HUES6 (cell line): Measurements from ENCODE around the gene CENPB.
"Not testable (repeated sequence)": the region's sequence is repeated elsewhere in the genome, so short reads cannot be mapped to it uniquely, and the experiment has no call there.

ENCODE experiments used
- H3K27ac ChIP-seq: 2 replicates; pipeline ENCODE4 v1.7.0; 2013; ENCODE audit warnings: low read depth, mild to moderate bottlenecking, low read length, inconsistent platforms
- H3K27me3 ChIP-seq: 2 replicates; pipeline ENCODE4 v1.6.1; 2013; ENCODE audit warnings: low read length; ENCODE audit not compliant: control insufficient read depth, insufficient read depth
- H3K36me3 ChIP-seq: 2 replicates; pipeline ENCODE4 v1.6.1; 2013; ENCODE audit warnings: low read length; ENCODE audit not compliant: control insufficient read depth, insufficient read depth
- H3K4me1 ChIP-seq: 2 replicates; pipeline ENCODE4 v1.6.1; 2013; ENCODE audit warnings: low read length; ENCODE audit not compliant: control insufficient read depth, insufficient read depth
- H3K4me3 ChIP-seq: 2 replicates; pipeline ENCODE4 v1.5.1; 2013; ENCODE audit warnings: low read depth, low read length
- H3K9ac ChIP-seq: one replicate; pipeline ENCODE4 v1.6.1; 2013; ENCODE audit warnings: mild to moderate bottlenecking, low read length
- H3K9me3 ChIP-seq: 2 replicates; pipeline ENCODE4 v1.6.1; 2013; ENCODE audit warnings: low read depth, low read length; ENCODE audit not compliant: control insufficient read depth, insufficient read depth

The CENPB gene

GRCh38 chr20:3797592-3798372, 11.2 kb upstream of the CENPB start:
- peaks cover 20% of the 10 kb centered on the region for H3K36me3 ChIP-seq
- peaks cover 43% of the 10 kb centered on the region for H3K4me1 ChIP-seq
- peak overlapping the region; percentile 76 for H3K4me3 ChIP-seq
- no peaks in the 10 kb centered on the region for H3K9me3 ChIP-seq
- H3K27ac ChIP-seq, result no peak overlapping the region
- peak overlapping the region; percentile 85 for H3K9ac ChIP-seq
- no peaks in the 10 kb centered on the region for H3K27me3 ChIP-seq

- peaks cover 43% of the 10 kb centered on the region for H3K4me1 ChIP-seq
- H3K9me3 ChIP-seq, result no peaks in the 10 kb centered on the region
- H3K9ac ChIP-seq, result peak overlapping the region; percentile 85
- H3K27ac ChIP-seq, result no peak overlapping the region
- H3K4me3 ChIP-seq, result peak overlapping the region; percentile 76
- H3K36me3 ChIP-seq, result peaks cover 15% of the 10 kb centered on the region
- H3K27me3 ChIP-seq, result no peaks in the 10 kb centered on the region
These were observed 10.6 kb upstream of the CENPB start for GRCh38 chr20:3797226-3797545.

- no peaks in the 10 kb centered on the region for H3K27me3 ChIP-seq
- peaks cover 10% of the 10 kb centered on the region for H3K36me3 ChIP-seq
- H3K4me1 ChIP-seq, result peaks cover 43% of the 10 kb centered on the region
- peak overlapping the region; percentile 76 for H3K4me3 ChIP-seq
- H3K9me3 ChIP-seq, result no peaks in the 10 kb centered on the region
- H3K27ac ChIP-seq, result no peak overlapping the region
- peak overlapping the region; percentile 85 for H3K9ac ChIP-seq
These were observed 10.1 kb upstream of the CENPB start for GRCh38 chr20:3796477-3797225.

- Histone ChIP-seq H3K9ac (peak within 1 kb of the TSS; percentile 85), H3K4me3 (peak within 1 kb of the TSS; percentile 76), H3K4me1 (peaks cover 40% of the 10 kb centered on the region), H3K36me3 (0 out of 2 replicates have a peak, but pooled peaks cover 1% of the 10 kb centered on the region), H3K27ac (peak within 1 kb of the TSS; percentile 16; the same call in 1 of the 2 replicates), H3K27me3 (no peaks in the 10 kb centered on the region), H3K9me3 (no peaks in the 10 kb centered on the region)
These were observed 9.2 kb upstream of the CENPB start, which contains the start of gene CDC25B for GRCh38 chr20:3795511-3796468. TSS of gene CDC25B (plus strand) at chr20:3796310. CDS start at chr20:3796532, 222 bp downstream.

- H3K27ac ChIP-seq, result no peak overlapping the region
- no peak overlapping the region for H3K9ac ChIP-seq
These were observed 8.3 kb upstream of the CENPB start for GRCh38 chr20:3794701-3795420.

GRCh38 chr20:3794168-3794567, 7.6 kb upstream of the CENPB start:
- not testable (repeated sequence) for H3K9me3 ChIP-seq

More at GRCh38 chr20:3794701-3795420, 8.3 kb upstream of the CENPB start:
- Histone ChIP-seq H3K27me3 (no peaks in the 10 kb centered on the region), H3K4me3 (peak overlapping the region; percentile 76), H3K36me3 (no peaks in the 10 kb centered on the region), H3K9me3 (no peaks in the 10 kb centered on the region), H3K4me1 (peaks cover 32% of the 10 kb centered on the region)

GRCh38 chr20:3789201-3789600, 2.7 kb upstream of the CENPB start:
- H3K9me3 ChIP-seq, H3K36me3 ChIP-seq, H3K27ac ChIP-seq, H3K9ac ChIP-seq, H3K4me3 ChIP-seq: not testable (repeated sequence)
- peaks cover 10% of the 10 kb centered on the region; the same call in 1 of the 2 replicates for H3K4me1 ChIP-seq
- H3K27me3 ChIP-seq, result peaks cover 16% of the 10 kb centered on the region

More at GRCh38 chr20:3794168-3794567, 7.6 kb upstream of the CENPB start:
- not testable (repeated sequence) for H3K27me3 ChIP-seq, H3K4me3 ChIP-seq, H3K27ac ChIP-seq, H3K9ac ChIP-seq, H3K36me3 ChIP-seq
- peaks cover 25% of the 10 kb centered on the region for H3K4me1 ChIP-seq

- H3K9ac ChIP-seq, result no peak overlapping the region
- H3K27me3 ChIP-seq, result peaks cover 16% of the 10 kb centered on the region
- H3K36me3 ChIP-seq, result peaks cover 5% of the 10 kb centered on the region
- no peak overlapping the region for H3K4me3 ChIP-seq
- H3K9me3 ChIP-seq, result no peaks in the 10 kb centered on the region
- H3K27ac ChIP-seq, result no peak overlapping the region
- peaks cover 10% of the 10 kb centered on the region; the same call in 1 of the 2 replicates for H3K4me1 ChIP-seq
These were observed 2.2 kb upstream of the CENPB start for GRCh38 chr20:3788685-3789155.

- peak overlapping the region; percentile 49 for H3K4me3 ChIP-seq
- no peak overlapping the region for H3K27ac ChIP-seq
- peaks cover 10% of the 10 kb centered on the region; the same call in 1 of the 2 replicates for H3K4me1 ChIP-seq
- H3K27me3 ChIP-seq, result peaks cover 16% of the 10 kb centered on the region
- no peaks in the 10 kb centered on the region for H3K9me3 ChIP-seq
- peaks cover 5% of the 10 kb centered on the region for H3K36me3 ChIP-seq
- no peak overlapping the region for H3K9ac ChIP-seq
These were observed 929 bp upstream of the CENPB start for GRCh38 chr20:3787324-3788014.
